ENCODE results near the gene NAT8.

- TF ChIP-seq, protein P1, sequence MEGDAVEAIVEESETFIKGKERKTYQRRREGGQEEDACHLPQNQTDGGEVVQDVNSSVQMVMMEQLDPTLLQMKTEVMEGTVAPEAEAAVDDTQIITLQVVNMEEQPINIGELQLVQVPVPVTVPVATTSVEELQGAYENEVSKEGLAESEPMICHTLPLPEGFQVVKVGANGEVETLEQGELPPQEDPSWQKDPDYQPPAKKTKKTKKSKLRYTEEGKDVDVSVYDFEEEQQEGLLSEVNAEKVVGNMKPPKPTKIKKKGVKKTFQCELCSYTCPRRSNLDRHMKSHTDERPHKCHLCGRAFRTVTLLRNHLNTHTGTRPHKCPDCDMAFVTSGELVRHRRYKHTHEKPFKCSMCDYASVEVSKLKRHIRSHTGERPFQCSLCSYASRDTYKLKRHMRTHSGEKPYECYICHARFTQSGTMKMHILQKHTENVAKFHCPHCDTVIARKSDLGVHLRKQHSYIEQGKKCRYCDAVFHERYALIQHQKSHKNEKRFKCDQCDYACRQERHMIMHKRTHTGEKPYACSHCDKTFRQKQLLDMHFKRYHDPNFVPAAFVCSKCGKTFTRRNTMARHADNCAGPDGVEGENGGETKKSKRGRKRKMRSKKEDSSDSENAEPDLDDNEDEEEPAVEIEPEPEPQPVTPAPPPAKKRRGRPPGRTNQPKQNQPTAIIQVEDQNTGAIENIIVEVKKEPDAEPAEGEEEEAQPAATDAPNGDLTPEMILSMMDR (IDR thresholded peaks at IDR 0.05) = no peak
- no peak for TF ChIP-seq POLR2A (IDR thresholded peaks at IDR 0.05)
These were observed 28.1 kb downstream of the NAT8 start for GRCh38 chr2:73614105-73614504.

All from esophagus squamous epithelium (tissue), 4 donors.